PFSK-1 (cell line): ENCODE measurements around the gene PHACTR3.

Source experiments
- FOXP2 ChIP-seq: optimal IDR thresholded peaks from 2 replicates; pipeline ENCODE3; 2011; ENCODE audit warnings: borderline replicate concordance, control low read depth, inconsistent platforms; ENCODE audit not compliant: insufficient read depth; ENCODE audit errors: extremely low read length, extremely low read depth
- POLR2AphosphoS5 ChIP-seq: IDR thresholded peaks from 2 replicates; pipeline ENCODE4 v1.6.1; 2012; ENCODE audit warnings: low read depth, mild to moderate bottlenecking, control low read depth, low read length, moderate library complexity
- SIN3A ChIP-seq: IDR thresholded peaks from 2 replicates; pipeline ENCODE4 v1.6.1; 2012; ENCODE audit warnings: mild to moderate bottlenecking, low read length, moderate library complexity, borderline replicate concordance; ENCODE audit not compliant: insufficient read depth
- TAF1 ChIP-seq: IDR thresholded peaks from 2 replicates; pipeline ENCODE4 v1.6.1; 2012; ENCODE audit warnings: low read length, control low read depth, borderline replicate concordance; ENCODE audit not compliant: insufficient read depth
- TF ChIP-seq, protein P1 (sequence below), 2 experiments: IDR thresholded peaks; 2 replicates each; pipeline versions ENCODE4 v1.6.1 to v1.8.0; 2011 to 2012; ENCODE audit warnings: low read depth in 2 of 2, low read length in 2 of 2, control low read depth in 1 of 2, inconsistent platforms in 1 of 2, mild to moderate bottlenecking in 1 of 2, moderate library complexity in 1 of 2; ENCODE audit not compliant: insufficient read depth in 1 of 2

Gene PHACTR3

GRCh38 chr20:59648466-59649070 lies 44.2 kb downstream of the PHACTR3 start:
- TF ChIP-seq SIN3A (no peak), TAF1 (no peak), FOXP2 (no peak), POLR2AphosphoS5 (no peak)
- TF ChIP-seq, protein P1, sequence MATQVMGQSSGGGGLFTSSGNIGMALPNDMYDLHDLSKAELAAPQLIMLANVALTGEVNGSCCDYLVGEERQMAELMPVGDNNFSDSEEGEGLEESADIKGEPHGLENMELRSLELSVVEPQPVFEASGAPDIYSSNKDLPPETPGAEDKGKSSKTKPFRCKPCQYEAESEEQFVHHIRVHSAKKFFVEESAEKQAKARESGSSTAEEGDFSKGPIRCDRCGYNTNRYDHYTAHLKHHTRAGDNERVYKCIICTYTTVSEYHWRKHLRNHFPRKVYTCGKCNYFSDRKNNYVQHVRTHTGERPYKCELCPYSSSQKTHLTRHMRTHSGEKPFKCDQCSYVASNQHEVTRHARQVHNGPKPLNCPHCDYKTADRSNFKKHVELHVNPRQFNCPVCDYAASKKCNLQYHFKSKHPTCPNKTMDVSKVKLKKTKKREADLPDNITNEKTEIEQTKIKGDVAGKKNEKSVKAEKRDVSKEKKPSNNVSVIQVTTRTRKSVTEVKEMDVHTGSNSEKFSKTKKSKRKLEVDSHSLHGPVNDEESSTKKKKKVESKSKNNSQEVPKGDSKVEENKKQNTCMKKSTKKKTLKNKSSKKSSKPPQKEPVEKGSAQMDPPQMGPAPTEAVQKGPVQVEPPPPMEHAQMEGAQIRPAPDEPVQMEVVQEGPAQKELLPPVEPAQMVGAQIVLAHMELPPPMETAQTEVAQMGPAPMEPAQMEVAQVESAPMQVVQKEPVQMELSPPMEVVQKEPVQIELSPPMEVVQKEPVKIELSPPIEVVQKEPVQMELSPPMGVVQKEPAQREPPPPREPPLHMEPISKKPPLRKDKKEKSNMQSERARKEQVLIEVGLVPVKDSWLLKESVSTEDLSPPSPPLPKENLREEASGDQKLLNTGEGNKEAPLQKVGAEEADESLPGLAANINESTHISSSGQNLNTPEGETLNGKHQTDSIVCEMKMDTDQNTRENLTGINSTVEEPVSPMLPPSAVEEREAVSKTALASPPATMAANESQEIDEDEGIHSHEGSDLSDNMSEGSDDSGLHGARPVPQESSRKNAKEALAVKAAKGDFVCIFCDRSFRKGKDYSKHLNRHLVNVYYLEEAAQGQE (IDR thresholded peaks at IDR 0.05; ENCODE audit: insufficient read depth in 1 of 2, low read depth in 2 of 2, low read length in 2 of 2), result no peak

DNA sequence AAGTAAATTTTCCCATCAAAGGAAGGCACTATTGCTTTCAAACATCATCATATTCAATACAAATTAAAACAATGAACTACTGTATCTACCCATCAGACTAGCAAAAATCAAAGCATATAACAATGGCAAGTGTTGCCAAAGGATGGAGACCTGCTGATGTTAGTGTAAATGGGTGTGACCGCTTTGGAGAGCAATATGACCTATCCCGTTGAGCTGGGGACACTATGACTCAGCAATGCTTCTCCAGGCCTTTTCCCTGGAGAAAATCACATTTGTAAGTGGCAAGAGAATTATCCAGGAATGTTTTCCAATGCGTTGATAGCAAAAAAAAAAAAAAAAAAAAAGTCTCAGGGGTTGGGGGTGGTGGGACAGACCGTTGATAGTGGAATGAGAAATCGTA lies 46.1 kb downstream of the PHACTR3 start:
- TF ChIP-seq POLR2AphosphoS5 (no peak), SIN3A (no peak), FOXP2 (no peak), TAF1 (no peak)
- TF ChIP-seq, protein P1 (IDR thresholded peaks at IDR 0.05; ENCODE audit: insufficient read depth in 1 of 2, low read depth in 2 of 2, low read length in 2 of 2), result no peak

DNA sequence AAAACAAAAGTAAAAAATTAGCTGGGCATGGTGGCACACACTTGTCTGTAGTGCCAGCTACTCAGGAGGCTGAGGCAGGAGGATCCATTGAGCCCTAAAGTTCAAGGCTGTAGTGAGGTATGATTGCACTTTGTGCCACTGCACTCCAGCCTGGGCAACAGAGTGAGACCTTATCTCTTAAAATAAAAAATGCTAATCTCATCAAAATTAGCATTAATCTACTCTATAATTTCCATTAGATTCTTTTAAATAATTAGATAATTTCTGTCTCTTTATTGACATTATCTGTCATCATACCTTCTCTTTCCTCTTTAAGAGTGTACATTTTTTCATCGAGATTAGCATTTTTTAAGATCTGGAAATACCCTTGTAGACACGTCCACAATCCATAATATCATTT lies 48.0 kb downstream of the PHACTR3 start:
- TF ChIP-seq, protein P1 (IDR thresholded peaks at IDR 0.05; ENCODE audit: insufficient read depth in 1 of 2, low read depth in 2 of 2, low read length in 2 of 2), result no peak
- TF ChIP-seq FOXP2 (no peak), SIN3A (no peak), POLR2AphosphoS5 (no peak), TAF1 (no peak)

- TF ChIP-seq POLR2AphosphoS5 (no peak), TAF1 (no peak), SIN3A (no peak), FOXP2 (no peak)
- TF ChIP-seq, protein P1 (IDR thresholded peaks at IDR 0.05; ENCODE audit: insufficient read depth in 1 of 2, low read depth in 2 of 2, low read length in 2 of 2), result no peak
These were observed 52.1 kb downstream of the PHACTR3 start for GRCh38 chr20:59656417-59656816.
